Body of pancreas (tissue), 4 donors: ENCODE measurements around the gene CDA.

Experiments used
- POLR2A ChIP-seq, 3 donors: fragments of 450-650 bp; IDR thresholded peaks; one replicate each; pipeline ENCODE4 v1.6.1; 2016; ENCODE audit warnings: antibody characterized with exemption in 3 of 3, mild to moderate bottlenecking in 2 of 3
- TF ChIP-seq, protein P1 (sequence below), 7 experiments: fragments of 450-650 bp in 4 of 7; fragments of 200-600 bp in 3 of 7; sonication (generic) in 3 of 7; IDR thresholded peaks; one replicate each; pipeline ENCODE4 v1.5.1; 2016 to 2019; ENCODE audit warnings: antibody characterized with exemption in 7 of 7

DNA sequence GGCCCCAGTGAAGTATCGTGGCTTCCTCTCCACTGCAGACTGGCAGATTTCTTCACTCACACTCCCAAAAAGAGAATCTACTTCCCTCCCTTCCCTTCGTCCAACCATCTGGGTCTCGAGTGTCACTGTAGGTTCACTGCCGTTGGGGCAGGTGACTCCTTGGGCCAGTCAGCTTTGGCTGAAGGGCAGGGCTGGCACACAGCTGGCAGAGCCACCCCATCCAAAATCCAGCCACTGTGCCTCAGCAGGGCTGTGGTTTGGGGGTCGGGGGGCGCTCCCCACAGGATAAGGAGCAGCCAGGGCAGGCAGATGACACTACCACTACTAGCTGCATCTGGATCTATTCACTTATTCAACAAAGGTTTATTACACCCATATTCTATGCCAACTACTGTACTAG is 54.2 kb downstream of the CDA start:
- TF ChIP-seq, protein P1, sequence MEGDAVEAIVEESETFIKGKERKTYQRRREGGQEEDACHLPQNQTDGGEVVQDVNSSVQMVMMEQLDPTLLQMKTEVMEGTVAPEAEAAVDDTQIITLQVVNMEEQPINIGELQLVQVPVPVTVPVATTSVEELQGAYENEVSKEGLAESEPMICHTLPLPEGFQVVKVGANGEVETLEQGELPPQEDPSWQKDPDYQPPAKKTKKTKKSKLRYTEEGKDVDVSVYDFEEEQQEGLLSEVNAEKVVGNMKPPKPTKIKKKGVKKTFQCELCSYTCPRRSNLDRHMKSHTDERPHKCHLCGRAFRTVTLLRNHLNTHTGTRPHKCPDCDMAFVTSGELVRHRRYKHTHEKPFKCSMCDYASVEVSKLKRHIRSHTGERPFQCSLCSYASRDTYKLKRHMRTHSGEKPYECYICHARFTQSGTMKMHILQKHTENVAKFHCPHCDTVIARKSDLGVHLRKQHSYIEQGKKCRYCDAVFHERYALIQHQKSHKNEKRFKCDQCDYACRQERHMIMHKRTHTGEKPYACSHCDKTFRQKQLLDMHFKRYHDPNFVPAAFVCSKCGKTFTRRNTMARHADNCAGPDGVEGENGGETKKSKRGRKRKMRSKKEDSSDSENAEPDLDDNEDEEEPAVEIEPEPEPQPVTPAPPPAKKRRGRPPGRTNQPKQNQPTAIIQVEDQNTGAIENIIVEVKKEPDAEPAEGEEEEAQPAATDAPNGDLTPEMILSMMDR (IDR thresholded peaks at IDR 0.05), result no peak
- no peak for TF ChIP-seq POLR2A (IDR thresholded peaks at IDR 0.05)
